GM18867 (cell line): Measurements from ENCODE around the gene ZBTB44.
"Not testable (repeated sequence)": the region's sequence is repeated elsewhere in the genome, so short reads cannot be mapped to it uniquely, and the experiment has no call there.

Source experiments
- ATAC-seq: cut with Tn5 transposase; IDR thresholded peaks from one replicate; pipeline ENCODE4 v1.9.1; 2021; ENCODE audit warnings: mild to moderate bottlenecking, moderate library complexity; ENCODE audit not compliant: unreplicated experiment

Gene ZBTB44

DNA sequence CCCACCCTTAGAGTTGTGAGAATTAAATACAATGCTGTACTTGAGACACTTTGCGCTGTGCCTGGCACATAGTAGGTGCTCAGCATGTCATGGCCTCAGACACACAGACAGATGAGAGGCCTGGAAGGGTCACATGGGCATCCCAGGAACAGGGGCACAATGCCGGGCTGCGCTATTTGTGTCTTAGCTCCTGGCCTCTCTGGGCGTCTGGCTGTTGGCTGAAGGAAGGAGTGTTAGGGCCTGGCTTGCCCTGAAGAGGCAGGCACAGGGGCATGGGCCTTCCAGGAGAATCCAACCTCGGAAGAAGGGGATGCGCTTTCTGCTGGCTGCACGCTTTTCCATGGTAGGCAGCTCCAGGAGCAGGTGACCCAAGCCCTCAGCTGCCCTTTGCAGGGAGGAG, 113.7 kb downstream of the ZBTB44 start:
- ATAC-seq: no peak

DNA sequence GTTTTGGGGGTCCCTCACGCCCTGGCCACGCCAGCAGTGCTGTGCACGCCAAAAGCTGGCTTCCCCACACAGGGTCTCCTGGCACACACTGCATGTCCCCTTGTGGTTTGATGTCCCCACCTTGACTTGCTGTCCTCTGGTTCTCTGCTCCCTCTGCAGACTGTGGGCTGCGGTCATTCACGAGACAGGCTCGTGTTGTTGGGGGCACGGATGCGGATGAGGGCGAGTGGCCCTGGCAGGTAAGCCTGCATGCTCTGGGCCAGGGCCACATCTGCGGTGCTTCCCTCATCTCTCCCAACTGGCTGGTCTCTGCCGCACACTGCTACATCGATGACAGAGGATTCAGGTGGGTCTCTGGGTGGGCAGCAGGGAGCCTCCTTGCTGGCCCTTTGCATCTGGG, 114.9 kb downstream of the ZBTB44 start:
- no peak for ATAC-seq

- no peak for ATAC-seq
Observed at GRCh38 chr11:130198964-130199363, 115.8 kb downstream of the ZBTB44 start.

- no peak for ATAC-seq
Observed at GRCh38 chr11:130198292-130198691, 116.4 kb downstream of the ZBTB44 start.

- ATAC-seq: no peak
Observed at GRCh38 chr11:130197386-130198035, 117.2 kb downstream of the ZBTB44 start.

GRCh38 chr11:130194241-130195023, 120.3 kb downstream of the ZBTB44 start:
- ATAC-seq: no peak

DNA sequence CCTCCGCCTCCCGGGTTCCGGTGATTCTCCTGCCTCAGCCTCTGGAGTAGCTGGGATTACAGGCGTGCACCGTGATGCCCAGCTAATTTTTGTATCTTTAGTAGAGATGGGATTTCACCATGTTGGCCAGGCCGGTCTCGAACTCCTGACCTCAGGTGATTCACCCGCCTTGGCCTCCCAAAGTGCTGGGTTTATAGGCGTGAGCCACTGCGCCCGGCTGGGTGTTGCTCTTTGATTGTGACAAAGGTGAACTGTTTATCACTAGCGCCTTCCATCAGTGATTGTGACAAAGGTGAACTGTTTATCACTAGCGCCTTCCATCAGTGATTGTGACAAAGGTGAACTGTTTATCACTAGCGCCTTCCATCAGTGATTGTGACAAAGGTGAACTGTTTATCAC, 121.2 kb downstream of the ZBTB44 start:
- not testable (repeated sequence) for ATAC-seq

- ATAC-seq: no peak
Observed at GRCh38 chr11:130192845-130193267, 121.9 kb downstream of the ZBTB44 start.

DNA sequence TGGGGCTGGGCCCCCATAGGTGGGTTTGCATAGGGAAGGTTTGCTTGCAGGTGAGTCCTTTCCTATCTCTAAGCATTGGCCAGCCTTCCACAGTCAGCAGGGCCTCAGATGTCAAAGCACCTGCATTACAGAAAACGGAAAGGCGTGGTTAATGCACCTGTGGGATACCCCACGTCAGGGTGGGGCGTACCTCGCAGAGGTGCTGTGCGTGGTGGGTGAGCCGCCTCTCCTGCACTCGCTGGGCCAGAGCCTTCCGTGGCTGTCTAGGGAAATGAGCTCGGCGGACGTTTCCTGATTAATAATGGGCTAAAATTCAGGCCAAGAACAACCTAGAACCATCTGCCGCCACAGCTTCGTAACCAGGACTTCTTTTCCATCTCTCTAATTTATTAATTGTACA, 122.8 kb downstream of the ZBTB44 start:
- no peak for ATAC-seq

DNA sequence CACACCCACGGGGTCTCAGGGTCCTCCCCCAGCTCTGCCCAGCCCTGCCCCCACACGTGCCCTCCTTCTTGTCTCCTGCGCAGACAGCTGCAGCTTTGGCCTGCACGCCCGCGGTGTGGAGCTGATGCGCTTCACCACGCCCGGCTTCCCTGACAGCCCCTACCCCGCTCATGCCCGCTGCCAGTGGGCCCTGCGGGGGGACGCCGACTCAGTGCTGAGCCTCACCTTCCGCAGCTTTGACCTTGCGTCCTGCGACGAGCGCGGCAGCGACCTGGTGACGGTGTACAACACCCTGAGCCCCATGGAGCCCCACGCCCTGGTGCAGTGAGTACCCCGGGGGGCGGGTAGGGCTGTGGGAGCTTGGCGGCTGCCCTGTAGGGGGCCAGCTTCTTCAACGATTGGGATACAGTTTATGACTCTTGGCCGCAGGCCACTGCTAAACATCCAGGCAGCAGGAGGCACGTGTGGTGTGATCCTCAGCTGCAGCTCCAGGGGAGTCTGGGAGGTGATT, 124.3 kb downstream of the ZBTB44 start:
- no peak for ATAC-seq

DNA sequence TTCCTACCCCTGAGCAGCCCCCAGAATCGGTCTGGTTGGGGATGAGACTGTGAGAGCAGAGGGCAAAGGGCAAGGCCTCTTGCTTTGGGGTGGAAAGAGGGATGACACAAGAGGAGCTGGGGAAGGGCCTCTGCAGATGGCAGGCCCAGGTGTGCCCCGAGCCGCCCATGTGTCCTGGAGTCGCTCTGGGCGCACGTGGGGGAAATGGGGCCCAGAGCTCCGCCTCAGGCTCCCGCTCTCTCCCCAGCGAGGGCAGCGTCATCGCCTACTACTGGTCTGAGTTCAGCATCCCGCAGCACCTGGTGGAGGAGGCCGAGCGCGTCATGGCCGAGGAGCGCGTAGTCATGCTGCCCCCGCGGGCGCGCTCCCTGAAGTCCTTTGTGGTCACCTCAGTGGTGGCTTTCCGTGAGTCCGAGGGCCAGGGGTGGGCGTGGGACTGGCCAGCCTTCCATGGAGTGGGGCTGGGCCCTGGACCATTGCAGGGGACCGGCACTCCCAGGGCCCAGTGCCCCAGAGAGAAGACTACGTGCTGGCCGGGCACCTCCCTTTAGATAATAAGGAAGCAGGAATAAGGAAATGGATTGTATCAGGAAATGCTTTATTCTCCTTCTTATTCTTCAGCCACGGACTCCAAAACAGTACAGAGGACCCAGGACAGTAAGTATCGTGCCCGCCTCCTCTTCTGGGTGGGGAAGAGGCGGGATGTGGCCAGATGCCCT, 125.1 kb downstream of the ZBTB44 start:
- ATAC-seq: no peak

DNA sequence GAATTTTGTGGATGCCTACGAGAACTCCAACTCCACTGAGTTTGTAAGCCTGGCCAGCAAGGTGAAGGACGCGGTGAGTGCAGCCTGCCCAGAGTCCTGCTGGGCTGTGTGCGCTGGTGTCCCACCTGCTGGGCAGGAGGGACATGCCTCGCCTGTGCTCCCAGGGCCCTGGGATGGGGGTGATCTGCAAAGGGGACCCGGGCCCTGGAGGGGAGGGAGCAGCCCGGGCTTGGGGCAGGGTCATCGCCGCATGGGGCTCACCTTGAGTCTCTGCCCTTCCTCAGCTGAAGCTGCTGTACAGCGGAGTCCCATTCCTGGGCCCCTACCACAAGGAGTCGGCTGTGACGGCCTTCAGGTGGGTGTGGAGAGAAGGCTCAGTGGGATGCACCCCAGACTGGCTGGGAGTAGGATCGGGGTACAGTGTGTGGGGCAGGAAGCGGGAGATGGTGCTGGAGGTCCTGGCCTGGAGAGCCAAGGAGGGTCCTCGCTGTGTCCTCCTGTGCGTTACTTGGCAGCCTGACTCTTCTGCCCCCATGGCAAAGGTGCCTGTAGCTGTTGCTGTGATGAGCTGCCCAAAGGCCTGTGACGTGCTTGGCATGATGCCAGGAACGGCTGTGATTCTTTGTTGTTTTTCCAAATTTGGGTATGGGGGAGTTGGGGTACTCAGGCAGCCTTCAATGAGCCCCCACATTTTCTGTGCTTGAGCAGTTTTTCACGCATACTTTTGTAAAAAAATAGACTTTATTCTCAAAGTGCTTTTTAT, 126.0 kb downstream of the ZBTB44 start:
- no peak for ATAC-seq

GRCh38 chr11:130188047-130188446, 126.7 kb downstream of the ZBTB44 start:
- ATAC-seq: no peak

DNA sequence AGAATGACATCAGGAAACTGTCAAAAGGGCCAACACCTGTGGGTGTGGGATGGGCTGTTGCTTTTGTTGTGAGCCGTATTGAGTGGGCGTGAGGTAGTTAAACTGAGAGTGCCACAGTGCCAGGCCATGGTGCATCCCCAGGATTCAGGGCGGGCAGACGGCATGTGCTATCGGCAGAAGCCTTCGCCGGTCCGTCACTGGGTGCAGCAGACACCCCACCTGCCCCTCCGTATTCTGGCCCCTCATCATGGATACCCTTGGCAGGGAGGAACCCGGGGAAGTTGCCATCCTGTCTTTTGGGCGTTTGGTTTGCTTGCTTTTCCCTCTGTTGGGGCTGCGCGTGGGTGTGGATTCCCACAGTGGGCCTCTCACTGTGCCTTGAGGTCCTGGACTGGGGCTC, 127.6 kb downstream of the ZBTB44 start:
- ATAC-seq: no peak

GRCh38 chr11:130183878-130184610, 130.7 kb downstream of the ZBTB44 start:
- no peak for ATAC-seq

DNA sequence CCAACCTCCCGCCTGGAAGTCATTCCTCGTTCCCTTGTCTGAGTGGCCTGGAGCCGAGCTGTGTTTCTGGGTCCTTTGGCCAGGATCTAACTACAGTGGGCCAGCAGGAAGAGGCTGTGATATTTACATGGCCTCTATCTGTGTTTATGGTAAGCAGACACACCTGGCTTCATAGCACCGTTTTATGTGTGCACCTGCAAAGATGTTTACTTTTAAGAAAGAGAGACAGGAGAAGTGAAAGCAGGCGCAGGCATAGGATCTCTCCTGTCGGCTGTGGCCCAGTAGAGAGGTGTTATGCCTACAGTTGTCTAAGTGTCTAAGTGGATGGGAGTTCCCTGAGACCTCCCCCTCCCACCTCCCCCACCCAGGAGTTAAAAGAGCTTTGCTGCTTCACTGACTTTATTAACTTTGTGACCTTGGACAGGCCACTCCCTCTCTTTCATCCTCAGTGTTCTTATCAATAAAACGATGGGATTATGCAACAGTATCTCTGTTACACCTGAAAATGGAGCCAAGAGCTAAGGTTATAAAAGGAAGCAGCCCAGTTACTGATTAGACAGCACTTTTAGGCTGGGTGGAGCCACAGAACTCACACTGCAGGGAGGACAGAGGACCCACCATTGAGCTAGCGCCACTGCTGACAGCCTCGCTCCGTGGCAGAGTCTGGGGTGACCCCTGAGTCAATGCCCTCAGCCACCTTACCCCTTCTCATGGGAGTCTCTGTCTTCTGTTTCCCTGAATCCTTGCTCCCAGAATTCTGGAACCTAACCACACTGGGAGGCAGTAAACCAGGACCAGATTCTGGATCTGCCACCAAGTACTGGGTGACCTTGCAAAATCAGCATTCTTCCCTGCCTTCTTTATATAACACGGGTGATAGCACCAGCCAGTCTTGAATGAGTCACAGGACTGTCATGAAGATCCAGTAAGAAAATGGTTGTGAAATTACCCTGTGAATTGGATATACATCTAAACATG, 133.1 kb downstream of the ZBTB44 start:
- no peak for ATAC-seq

DNA sequence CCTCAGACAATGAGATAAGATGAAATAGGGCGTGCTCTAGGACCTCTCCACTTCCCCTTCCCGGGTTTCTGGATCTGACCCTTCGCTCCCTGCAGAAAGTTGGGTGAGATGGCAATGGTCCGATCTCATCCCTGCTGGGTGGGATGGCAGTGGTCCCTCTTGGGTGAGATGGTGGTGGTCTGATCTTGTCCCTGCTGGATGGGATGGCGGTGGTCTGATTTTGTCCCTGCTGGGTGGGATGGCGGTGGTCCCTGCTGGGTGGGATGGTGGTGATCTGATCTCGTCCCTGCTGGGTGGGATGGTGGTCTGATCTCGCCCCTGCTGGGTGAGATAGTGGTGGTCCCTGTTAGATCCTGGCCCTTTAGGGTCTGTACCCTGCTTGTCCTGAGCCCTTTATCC, 133.8 kb downstream of the ZBTB44 start:
- ATAC-seq: no peak

GRCh38 chr11:130180491-130180890, 134.2 kb downstream of the ZBTB44 start:
- no peak for ATAC-seq
